Measurements from ENCODE around the gene TGIF1.
A peak's percentile ranks its signal among the peaks of the same experiment; 100 is the strongest.

The TGIF1 gene

DNA sequence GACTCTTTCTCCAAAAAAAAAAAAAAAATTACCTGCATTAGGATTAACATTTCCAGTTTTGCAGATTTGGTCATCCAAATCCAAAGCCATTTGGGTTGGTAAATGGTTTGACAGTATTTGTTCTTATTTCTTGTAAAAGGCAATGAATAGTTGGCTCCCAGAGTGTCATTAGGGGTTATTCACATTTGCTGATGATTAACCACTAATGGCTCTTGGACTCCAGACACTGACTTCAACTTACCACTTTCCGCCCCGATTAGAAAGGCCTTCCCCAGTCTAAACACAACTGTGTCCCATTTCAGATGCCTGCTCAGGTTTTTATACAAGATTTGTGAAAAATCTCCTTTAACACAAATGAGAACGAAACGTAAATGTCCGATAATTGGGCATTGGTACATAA, 9.6 kb upstream of the TGIF1 start:
- DNase-seq, result no peak

DNA sequence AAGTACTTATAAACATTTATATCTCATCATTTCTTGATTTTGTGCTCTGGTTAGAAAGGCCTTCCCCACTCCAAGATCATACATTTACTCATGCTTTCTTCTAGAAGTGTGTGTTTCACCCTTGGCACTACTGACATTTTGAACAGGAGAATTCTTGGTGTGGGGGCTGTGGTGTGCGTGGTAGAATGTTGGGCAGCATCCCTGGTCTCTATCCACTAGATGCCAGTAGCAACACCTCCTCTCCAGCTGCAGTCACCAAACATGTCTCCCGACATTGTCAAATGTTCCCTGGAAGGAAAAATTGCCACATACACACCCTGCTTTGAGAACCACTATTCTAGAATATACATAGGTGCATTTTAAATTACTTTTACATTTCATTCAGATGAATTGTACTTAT, 8.7 kb upstream of the TGIF1 start:
- no peak for DNase-seq

DNA sequence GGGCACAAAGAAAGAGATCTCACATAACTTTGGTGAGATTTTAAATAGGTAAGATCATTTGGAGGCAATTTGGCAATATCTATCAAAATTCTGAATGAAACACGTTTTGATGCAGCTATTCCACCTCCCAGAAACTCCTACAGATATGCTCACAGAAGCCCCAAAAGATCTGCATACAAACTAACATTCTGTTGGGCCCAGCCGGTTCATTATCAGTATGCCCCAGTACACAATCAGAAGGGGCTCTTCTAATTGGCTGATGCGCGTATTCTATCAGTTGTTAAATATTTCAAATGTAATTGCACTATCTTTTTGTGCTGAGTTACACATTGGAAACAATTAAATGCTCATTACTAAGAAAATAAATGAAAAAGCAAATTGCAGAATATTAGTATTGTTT, 7.1 kb upstream of the TGIF1 start:
- no peak for DNase-seq

GRCh38 chr18:3444296-3444695, 5.7 kb upstream of the TGIF1 start:
- no peak for DNase-seq

GRCh38 chr18:3444954-3445353, 5.0 kb upstream of the TGIF1 start:
- DNase-seq, result no peak

DNA sequence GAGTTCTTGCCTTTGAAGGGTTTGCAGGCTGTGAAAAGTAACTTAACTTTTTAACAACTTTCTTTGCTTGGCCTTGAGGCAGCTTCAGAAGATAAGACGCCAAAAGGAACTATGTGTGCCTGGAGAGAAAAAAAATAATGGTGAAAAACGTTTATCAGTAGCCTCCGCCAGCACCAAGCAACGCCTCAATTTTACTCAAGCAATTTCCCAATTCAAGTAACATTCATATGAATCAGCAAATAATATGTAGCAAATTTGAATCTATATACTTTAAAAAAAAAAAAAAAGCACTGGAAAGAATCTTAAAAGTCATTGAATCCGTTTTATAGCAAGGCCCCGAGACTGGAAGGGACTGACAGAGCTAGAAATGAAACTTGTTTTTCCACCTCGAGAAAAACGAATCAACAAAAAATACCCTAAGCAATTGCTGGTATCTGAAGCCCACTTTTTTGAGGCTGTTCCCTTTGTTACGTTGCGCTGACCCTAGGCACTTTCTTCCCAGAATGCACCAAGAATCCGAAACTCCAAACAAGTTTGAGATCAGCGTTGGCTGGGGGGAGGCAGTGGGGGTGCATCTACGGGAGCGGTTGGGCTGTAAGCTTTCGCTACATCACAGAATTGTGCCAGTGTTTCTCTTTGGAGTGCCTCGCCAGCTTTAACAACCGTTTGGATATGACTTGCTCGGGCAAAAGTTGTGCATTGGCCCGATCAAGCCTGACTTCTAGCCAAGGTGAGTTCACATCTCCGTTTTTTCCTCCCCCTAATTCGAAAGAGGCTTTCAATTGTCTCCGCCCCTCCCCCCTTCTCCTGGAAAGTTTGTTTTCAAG, 2.7 kb upstream of the TGIF1 start:
- peak; percentile 16 for DNase-seq

DNA sequence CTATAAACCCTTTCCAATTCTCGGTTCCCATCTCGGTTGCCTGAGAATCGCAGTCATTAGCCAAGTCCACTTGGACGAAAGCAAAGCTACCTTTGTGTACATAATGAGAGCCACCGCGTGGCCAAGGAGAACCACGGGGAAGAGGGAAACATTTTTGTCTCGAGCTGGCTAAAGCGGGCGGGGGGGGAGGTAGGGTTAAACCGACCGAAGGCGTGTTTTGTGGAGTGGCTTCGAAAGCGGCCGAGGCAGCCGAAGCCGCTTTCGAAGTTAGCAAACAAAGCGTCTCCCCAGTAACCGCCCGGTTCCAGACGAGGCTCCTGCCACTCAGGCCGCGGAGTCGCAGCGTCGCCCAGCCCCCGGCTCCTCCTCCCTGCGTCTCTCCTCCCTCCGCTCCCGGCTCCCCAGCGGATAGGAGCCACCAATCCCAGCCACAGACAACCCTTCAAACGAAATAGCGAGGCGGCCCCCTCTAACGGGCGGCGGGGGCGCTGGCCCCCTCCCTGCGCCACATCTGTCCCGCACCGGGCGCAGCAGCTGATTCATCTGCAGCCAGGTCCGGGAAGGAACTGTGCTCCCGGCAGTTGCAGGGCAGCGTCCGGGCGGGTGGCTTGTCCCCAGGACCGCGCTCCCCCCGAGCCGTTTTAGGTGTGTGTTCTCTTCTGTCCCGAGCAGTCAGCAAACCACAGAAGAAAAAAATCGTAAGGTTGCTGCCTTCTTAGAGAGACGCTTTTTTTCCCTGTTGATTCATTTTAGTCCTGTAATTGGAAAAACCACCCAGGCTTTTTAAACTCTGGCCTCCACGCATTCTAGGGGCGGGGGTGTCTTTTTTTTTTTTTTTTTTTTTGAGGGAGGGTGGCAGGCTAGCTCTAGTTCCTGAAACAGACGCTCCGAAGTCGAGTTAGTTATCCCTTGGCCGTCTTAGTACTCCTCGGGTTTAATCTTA, 1.8 kb upstream of the TGIF1 start:
- DNase-seq, result peak; percentile 58

DNA sequence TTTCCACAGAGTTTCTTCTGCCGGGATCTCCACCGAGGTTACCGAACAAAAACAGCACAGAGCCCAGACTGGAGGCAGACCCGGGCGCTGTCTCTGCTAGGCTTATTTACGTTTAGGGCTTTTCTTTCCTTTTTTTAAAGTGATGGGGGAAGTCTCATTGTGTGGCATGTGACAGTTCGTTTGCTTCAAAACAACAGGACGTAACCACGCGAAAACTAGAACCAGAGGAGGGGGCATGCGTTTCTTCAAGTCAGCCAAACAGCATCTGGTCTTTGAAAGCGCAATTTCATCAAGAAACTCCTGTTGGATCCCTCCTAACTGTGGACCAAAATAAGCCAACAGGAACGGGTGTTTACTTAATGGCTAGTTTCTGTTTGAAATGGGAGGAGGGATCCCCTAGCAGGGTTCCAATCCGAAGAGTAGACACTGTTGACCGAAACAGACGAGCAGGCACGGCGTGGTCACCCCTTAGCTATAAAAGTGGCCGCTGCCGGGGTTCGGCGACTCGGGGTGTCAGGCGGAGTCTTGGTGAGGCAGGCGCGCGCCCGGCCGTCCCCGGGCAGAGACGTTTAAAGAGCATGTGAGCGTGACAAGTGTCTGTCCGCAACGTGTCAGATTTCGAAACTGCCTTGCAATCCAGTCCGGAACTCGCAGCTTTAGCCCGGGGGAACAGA, 997 bp upstream of the TGIF1 start:
- DNase-seq, result peak; percentile 21

DNA sequence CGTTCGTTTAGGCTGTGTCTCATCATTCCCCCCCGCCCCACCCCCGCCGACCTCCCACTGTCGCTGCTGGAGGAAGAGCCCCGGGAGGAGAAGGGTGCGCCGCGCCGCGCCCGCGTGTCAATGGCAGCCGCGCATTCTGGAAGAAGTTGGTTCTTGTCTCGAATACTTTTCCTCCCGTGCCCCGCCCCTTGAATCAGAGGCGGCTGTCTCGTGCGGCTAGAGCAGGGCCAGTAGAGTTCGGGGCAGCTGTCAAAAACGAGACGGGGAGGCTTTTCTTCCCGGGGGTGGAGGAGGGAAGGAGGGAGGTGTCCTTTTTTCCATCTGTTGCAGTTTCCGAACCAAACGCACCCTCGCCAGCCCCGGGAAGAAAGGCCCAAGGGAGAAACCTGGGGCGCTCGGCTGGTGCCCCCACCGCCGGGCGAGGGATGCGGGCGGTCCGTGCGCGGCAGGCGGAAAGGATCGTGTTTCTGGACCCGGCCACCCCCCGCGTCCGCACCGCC, 410 bp upstream of the TGIF1 start:
- DNase-seq, result peak; percentile 66

GRCh38 chr18:3450799-3451182, 819 bp downstream of the TGIF1 start:
- DNase-seq, result no peak

- peak; percentile 85 for DNase-seq
Measured at GRCh38 chr18:3451183-3451988, 1.4 kb downstream of the TGIF1 start.

DNA sequence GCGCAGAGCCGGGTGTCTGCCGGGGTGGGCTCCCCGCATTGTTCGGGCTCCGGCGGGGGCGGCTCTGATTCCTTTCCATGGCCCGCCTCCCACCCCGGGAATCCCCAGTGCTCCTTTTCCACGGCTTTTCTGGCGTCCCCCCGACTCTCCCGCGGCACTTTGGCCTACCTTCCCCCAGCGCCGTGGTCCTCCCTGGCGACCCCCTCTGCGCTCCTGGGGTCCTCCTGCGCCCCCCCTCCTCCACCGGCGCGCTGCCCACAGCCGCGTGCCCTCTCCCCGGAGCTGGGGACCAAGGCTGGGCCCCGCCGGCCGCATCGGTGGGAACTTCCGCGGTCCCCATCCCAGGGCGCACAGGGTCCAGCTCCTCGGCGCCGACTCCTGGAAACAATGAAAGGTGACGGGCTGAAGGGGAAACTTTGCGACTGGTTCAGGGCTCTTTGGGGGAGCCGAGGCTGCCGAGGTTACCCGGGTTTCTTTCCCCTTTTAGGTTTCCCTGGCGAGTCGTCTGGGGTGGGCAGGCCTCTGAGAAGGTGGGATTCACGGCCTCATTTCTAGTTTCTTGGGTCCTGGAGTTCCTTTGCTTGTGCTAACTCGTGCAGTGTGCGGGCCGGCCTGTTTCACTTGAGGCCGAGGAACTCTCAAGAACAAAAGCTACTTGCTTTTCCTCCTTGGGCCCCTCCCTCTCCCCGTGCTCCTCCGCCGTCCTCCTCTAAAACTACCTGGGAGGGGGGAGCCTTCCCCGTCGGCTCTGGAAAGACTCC, 2.2 kb downstream of the TGIF1 start:
- peak; percentile 25 for DNase-seq

GRCh38 chr18:3452750-3453539, 3.0 kb downstream of the TGIF1 start:
- DNase-seq, result no peak

GRCh38 chr18:3453540-3454364, 3.8 kb downstream of the TGIF1 start:
- DNase-seq, result no peak

DNA sequence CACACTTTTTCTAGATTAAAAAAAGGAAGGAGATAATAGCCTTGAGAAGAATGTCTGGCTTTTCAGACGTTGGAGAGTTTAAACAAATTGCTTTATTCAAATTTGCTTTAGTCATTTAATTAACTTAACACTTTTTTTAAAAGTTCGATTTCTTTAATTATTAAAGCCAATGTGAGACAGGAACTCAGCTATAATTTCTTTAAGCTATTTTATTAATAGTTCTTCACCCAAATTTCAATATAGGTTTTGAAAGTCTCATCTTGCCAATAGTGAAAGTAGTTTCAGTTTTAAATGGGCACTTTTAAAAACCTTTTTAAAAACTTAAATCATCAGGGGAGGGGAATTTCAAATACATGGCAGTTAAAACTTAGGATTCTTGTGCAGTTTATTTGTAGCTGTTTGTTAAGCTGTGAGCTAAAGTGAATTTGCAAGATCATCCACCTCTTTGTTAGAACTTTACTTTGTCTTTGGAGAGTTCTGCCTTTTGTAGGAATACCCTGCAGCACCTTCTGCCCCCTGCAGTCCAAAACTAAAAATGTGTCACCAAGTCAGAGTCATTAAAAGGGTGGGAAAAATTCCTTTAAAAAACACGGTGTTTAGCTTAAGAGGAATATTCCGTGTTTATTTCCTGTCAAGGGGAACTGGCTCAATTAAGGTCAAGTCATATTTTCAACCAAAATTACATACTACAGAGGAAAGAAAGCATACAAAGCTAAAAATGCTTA, 4.6 kb downstream of the TGIF1 start:
- DNase-seq, result no peak

- DNase-seq, result no peak
Measured at GRCh38 chr18:3455090-3455635, 5.2 kb downstream of the TGIF1 start.

GRCh38 chr18:3455907-3456685, 6.1 kb downstream of the TGIF1 start:
- no peak for DNase-seq

DNA sequence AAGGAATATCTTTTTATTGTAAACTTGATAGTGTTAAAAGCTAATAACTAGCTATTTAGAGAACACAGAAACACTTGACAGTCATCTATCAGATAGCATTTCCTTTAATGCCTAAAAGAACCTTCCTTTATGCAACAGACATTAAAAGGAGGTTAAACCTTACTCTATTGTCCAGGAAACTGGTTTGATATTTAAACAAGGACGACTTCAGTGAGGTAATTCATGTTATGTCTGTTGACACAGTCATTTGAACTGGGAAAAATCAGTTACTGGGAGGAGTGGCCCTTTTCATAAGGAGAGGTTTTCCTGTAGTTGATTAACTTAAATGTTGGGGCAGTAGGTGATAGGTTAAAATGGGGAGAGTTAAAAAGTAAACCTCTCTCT, 6.7 kb downstream of the TGIF1 start:
- DNase-seq, result no peak
